Activated CD4-positive, alpha-beta T cell treated with anti-CD3 and anti-CD28 coated beads, Interleukin-2, amount 50 U/mL, for 4 hours (primary cell): ENCODE data around the gene PDPR.
"Not testable (repeated sequence)": the region's sequence is repeated elsewhere in the genome, so short reads cannot be mapped to it uniquely, and the experiment has no call there.

ENCODE experiments used
- DNase-seq, 2 experiments: peaks; one replicate each; pipeline ENCODE4 v3.0.0-alpha.2; 2020

PDPR gene

DNA sequence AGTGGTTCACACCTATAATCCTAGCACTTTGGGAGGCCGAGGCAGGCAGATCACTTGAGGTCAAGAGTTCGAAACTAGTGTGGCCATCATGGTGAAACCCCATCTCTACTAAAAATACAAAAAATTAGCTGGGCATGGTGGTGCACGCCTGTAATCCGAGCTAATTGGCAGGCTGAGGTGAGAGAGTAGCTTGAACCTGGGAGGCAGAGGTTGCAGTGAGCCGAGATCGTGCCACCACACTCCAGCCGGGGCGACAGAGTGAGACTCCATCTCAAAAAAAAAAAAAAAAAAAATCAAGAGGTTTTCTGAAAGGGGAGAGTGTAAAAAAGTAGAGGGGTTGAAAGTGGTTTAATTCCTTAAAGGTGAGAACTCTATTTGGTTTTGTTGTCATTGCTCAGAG is 21.7 kb downstream of the PDPR start:
- not testable (repeated sequence) for DNase-seq

DNA sequence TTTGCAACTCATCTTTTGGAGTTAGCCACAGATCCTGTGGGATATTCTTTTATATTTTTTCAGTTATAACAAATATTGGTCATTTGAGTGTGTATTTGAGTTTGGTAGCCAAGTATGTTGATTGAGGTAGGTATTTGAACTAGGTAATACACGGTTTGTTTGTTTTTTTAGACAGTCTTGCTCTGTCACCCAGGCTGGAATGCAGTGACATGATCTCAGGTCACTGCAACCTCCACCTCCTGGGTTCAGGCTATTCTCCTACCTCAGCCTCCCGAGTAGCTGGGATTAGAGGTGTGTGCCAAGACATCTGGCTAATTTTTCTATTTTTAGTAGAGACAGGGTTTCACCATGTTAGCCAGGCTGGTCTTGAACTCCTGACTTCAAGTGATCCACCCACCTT is 22.5 kb downstream of the PDPR start:
- not testable (repeated sequence) for DNase-seq

DNA sequence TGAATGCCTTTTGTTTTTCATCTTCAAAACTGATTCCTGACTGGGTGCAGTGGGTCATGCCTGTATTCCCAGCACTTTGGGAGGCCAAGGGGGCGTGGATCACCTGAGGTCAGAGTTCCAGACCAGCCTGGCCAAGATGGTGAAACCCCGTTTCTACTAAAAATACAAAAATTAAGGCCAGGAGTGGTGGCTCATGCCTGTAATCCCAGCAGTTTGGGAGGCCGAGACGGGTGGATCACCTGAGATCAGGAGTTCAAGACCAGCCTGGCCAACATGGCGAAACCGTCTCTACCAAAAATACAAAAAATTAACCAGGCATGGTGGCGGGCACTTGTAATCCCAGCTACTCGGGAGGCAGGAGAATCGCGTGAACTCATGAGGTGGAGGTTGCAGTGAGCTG is 28.6 kb downstream of the PDPR start:
- not testable (repeated sequence) for DNase-seq

DNA sequence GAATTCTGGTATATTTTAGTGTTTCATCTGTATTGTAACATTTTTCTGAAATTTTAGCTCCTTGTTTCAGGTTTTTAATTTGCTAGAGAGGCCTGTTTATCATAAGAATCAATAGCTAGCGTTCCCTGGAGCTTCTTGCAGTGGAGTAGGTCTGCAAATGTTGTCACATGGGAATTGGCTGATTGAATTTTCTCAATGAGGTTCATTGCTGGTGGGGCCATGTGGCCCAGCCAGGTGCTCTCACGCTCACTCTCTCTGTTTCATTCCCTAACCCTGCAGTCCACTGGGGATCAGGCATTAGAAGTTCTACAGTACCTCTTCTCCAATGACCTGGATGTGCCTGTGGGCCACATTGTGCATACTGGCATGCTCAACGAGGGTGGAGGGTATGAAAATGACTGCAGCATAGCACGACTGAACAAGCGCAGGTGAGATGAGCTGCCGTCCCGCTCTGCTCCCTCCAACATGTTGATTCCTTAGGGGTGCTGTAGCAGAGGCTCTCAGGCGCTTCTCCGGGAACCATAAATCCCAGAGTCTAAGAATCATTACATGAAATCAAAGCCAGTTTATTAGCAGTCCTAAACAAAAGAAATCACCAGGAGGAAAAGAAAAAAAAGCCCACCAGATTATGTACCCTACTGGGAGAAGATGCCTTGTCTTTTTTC is 29.2 kb downstream of the PDPR start:
- not testable (repeated sequence) for DNase-seq

DNA sequence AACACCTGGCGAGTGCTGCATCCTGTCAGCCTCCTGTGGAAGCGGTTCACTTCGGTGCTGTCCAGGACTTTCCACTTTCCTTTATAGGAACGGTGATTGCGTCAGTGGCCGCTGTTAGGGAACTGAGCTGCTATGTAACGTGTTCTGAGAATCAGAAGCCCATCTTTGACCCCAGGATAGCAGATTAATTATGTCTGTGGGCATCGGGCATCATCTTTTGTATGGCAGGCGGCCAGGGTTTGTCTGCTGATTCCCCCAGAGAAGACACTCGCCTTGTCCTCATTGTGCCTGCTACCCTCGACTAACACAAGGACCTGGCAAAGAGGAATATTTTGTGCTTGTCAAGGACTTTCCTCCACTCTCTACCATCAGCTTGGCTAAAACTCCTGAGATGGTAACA is 33.7 kb downstream of the PDPR start:
- DNase-seq: not testable (repeated sequence)

DNA sequence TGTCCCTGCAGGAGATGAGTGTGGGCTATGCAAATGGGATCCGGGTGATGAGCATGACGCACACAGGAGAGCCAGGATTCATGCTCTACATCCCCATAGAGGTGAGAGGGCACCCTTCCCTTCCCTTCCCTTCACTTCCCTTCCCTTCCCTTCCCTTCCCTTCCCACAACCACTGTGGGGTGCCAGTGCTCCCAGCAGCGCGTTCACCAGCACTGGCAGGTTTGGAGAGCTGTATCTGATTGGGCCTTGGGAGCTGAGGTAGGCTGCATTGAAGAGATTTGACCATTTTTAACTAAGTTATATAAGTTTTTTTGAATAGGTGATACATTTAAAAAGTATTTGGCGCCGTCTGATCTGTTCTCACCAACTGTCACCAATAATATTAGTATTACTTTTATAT is 34.3 kb downstream of the PDPR start:
- not testable (repeated sequence) for DNase-seq

DNA sequence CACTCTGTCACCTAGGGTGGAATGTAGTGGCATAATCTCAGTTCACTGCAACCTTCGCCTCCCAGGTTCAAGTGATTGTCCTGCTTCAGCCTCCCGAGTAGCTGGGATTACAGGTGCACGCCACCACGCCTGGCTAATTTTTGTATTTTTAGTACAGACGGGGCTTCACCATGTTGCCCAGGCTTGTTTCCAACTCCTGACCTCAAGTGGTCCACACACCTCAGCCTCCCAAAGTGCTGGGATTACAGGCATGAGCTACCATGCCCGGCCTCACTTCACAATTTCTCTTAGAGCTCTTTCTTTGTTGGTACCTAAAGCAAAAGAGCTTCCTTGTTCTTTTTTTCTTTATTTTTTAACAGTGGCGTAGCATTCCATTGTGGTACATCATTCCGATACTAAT is 35.2 kb downstream of the PDPR start:
- DNase-seq: not testable (repeated sequence)

DNA sequence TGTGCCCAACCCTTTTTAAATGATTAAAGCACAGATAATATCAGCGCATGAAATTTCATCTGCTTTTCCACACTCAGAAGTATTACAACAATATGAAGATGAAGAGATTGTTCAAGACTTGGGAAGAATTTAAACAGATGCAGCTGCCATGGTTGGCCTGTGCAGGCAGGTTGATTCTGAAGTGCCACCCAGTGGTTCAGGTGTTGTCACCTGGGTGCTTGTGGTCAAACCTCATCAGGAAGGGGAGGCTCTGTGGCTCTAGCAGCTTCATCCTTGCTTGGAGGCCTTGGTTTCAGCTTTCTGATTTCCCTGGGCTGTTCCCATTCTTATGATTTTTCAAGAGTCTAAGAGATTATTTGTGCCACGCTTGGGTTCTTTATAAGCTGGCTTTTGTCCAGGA is 37.3 kb downstream of the PDPR start:
- DNase-seq: no peak

DNA sequence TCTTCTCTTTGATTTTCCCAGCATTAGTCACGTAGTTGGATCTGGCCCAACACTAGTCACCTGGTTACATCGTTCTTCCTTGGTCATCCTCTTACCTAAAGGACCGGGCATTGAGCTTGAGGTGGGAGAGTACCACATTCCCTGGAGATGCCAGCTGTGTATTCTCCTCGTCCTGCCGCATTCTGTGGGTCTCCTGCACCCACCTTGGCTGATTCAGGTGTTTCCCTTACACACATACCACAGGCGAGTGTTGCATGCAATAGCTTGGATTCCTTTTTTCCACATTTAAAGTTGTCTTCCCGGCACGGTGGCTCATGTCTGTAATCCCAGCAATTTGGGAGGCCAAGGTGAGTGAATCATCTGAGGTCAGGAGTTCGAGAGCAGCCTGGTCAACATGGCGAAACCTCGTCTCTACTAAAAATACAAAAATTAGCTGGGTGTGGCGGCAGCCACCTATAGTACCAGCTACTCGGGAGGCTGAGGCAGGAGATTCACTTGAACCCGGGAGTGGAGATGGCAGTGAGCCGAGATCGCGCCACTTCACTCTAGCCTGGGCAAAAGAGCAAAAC is 37.9 kb downstream of the PDPR start:
- DNase-seq: no peak

DNA sequence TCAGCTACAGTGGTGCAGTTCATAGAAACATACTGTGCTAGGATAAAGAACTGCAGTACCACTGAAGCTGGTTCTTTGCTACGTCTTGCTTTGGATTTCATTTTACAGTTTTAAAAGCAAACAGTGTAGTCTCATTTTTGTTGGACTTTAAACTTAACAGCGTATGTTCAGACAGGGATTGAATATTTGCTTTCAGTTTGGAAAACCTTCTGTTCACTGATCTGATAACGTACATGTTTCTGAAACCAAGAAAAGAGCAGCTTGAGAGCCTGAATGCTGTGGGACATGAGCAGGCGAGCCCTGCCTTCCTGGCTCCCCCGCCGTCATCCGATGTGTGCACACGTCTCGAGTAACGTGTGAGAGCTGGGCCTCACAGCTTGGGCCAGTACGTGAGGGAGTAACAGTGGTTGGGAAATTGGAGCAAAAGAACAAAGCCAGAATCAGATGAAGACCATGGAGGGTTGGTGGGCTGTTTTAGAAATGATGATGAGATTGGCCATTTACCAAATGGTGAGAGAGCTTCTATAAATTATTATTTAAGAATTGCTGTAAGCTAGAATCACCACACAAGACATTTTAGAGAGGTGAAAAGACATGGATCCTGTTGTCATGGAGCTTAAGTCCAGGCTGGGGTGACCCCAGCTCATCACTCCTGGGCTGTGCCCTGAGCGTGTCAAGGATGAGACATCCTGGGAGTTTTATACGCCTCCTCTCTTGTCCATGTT is 38.6 kb downstream of the PDPR start:
- no peak for DNase-seq

DNA sequence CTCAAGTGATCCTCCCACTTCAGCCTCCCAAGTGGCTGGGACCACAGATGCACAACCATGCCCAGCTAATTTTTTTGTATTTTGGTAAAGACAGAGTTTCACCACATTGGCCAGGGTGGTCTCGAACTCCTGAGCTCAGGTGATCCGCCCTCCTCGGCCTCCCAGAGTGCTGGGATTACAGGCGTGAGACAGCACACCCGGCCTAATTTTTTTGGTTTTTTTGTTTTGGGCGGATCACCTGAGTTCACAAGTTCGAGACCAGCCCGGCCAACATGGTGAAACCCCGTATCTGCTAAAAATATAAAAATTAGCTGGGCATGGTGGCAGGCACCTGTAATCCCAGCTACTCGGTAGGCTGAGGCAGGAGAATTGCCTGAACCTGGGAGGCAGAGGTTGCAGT is 40.6 kb downstream of the PDPR start:
- DNase-seq: not testable (repeated sequence)

DNA sequence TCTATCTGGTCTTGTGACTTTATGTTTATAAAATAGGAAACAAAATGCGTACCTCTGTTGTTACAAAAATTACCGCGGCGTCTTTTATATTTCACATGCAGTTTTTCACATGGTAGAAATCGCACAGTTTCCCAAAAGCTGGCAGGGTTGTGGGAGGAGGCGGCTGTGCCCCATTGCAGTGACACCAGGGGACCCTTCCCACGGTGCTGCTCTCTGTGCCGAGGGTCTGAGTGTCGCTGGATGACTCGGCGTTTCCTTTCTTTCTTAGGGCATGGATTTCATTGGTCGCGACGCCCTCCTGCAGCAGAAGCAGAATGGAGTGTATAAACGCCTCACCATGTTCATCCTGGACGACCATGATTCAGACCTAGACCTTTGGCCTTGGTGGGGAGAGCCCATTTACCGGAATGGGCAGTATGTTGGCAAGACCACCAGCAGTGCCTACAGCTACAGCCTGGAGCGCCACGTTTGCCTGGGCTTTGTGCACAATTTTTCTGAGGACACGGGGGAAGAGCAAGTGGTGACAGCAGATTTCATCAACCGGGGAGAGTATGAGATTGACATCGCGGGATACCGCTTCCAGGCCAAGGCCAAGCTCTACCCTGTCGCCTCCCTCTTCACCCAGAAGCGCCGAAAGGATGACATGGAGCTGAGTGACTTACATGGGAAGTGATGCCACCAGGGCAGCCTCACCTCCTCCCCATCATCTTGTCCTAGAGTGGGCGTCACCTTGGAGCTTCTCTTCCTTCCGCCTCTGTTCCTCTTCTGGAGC is 42.3 kb downstream of the PDPR start:
- no peak for DNase-seq

DNA sequence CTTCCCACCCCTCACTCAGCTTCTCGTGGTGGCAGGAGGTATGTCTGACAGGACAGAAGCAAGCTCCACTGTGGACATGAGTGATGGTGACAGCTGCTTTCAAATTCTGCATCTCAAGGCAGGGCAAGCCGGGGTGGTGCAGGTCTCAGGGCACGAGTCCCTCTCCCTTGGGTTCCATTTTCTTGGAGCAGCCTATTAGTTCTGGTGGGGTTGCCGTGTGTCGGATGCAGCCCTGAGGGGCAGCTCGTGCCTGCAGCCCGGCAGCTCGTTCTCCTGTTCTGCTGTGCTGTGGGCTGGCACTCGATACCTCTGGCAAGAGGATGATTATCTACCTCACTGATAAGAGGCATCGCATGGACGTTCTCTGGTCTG is 43.0 kb downstream of the PDPR start:
- DNase-seq: no peak

DNA sequence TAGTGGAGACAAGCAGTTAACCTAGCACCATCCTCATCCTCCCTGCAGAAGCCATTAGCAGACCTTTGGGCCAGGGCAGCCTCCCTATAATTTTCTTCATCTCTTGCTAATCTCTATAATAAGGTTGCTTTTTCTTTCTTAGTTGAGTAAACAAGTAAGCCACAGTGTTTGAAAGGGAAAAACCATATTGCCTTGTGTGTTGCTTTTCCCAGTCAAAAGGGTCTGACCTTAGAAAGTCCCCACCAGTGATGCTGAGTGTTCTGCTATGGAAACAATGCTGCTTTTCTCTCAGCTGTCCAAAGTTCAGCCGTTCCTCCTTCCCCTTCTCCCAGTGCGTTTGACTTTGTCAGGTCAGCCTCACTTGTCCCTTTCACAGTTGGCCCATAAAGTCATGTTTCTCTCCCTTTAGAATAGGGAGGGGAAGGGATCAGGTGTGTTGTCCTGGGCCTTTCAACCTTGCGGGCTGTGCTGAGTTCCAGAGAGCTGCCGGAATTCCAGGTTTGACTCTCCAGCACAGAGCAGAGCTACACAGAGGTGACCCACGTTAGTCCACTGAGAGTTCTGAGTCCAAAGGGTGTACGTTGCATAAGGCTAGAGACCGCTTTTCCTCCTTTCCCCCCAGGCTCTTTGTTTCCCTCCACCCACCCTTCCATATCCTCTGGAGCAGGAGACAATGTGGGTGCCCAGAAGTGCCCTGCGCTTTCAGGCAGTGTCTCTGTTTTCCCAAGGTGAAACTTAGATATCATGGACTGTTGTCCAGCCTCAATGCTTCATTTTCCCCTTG is 43.5 kb downstream of the PDPR start:
- DNase-seq: no peak

DNA sequence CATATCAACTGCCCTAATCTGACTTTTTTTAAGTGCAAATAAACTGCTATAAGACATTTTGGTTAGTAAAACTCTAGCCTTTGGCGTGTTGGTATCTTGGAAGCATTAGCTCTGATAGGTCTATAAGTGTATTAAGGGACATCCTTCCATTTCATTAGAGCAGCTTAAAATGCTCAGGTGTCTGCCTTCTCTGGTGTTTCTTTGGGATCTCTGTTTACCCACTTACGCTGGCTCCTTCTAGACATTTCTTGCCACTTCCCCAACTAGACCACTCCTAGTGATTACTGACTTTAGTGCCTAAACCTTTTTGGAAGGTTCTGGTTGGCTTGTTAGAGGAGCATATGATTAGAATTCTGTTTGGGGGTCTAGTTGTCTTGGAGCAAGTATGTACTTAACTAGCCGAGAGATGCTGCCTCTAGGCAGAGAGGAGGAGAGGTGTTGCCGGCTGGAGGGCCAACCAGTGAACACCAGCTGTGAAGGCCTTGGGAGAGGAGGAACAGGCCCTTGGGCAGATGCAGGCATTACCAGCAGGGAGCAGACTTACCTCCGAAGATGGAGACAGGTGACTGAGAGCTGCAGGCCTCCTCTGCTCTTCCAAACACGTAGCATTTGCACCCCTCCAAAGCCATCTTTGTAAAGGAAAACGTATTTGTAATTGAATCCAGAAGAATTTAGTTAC is 44.3 kb downstream of the PDPR start:
- DNase-seq: no peak

DNA sequence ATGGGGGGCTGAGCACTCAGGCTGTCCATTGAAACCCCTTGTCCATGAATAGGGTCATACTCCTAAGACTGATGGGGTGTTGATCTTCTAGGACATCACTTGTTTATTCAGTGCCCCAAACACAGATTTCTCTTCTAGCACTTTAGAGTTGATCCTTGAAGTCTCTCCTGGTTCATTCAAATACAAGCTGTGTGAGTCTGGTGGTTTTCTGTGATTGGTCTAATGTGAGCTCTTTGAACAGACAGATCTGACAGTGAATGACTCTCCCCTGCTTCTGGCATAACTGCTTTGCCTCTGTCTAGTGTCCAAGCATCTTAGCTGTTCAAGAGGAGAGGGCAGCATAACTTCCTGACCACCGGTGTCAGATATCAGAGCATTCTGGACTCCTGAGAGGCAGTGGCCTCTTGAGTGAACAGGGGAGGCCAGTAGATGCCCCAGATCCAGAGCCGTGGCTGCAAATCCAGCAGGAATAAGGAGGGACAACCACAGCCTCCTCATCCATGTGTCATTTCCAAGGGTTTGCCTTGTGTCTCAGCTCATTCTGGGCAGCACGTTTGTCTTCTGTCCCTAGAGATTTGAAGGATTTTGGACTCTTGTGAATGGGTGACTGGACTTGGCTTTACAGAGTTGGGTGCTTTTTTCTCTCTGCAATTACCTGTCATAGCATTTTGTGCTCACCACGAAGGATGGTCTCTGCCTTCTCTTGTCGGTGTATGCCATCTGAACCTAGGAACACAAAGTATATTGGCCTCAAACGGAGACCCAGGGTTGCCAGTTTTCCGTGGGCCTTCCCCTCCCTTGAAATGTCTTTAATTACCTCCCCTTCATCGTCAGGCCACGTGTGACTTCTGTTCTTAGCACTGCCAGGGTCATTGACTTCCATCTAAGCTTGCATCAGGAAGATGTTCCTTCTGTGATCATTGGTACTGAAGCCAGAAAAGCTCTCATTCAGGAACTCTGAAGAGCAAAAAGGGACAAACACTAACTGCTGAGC is 45.5 kb downstream of the PDPR start:
- DNase-seq: no peak

DNA sequence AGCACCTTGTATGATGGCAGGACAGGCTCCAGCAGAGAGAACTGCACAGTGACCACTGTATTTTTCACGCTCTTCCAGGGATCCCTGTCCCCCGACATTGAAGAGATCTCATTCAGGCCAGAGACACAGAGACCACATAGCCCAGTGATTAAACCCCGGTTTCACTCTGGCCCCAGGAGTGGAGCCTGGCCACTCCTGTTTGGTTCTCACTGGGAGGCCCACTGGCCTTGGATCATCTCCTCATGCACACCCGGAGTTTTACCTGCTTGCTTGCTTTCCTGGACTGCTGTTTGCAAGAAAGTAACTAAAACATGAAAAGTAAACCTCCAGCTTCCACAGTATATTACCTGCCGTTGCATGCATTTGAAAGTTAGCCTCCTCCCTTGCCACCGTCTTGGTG is 46.3 kb downstream of the PDPR start:
- no peak for DNase-seq

DNA sequence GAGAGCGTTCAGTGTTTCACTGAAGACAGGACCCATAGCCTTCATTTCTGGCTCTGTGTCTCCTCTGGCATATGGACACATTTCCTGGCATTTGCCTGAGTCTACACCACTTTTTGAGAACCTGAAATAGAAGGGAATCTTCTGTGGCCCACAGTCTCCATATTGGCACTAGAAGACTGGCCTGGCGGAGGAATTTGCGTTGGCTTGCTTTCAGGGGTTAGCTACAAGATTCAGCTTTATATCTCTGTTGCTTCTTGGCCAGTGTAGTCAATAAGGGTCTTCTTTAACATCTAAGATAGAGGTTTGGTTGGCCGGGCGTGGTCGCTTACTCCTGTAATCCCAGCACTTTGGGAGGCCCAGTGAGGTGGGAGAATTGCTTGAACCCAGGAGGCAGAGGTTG is 46.7 kb downstream of the PDPR start:
- DNase-seq: no peak

DNA sequence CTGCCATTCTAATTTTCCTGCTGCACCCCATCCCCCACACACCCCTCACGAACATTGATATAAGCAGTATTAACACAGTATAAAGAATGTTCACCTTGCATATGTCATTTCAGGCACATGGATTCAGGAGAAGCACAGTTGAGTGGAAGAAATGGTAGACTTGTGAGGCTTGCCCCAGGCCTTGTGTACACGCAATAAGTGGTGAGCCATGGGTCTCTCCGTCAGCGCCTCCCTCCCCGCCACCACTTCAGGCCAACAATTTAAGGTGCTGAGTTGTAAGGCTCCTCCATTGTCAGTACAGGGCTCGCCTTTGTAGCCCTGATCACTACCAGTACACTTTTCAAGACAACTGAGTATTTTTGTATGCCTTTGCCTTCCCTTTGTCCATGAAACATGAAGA is 47.2 kb downstream of the PDPR start:
- DNase-seq: no peak

DNA sequence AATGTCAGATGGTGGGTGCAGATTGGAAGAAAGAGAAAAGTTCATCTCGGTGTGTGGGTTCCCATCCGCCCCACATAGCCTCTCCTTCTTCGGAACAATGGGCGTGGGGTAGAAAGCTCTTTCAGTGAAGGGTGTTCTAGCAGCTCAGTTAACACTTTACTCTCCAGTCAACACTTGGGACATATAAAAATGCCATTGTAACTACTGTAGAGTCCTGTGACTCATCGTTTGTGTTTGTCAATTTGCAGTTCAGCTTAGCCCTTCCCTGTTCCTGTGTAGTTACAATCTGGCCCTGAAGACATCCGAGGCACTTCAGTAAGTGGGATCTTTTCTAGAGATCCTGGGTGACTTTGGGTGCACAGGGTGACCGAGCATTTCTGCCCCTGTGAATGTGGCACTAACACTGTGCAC is 47.9 kb downstream of the PDPR start:
- no peak for DNase-seq

DNA sequence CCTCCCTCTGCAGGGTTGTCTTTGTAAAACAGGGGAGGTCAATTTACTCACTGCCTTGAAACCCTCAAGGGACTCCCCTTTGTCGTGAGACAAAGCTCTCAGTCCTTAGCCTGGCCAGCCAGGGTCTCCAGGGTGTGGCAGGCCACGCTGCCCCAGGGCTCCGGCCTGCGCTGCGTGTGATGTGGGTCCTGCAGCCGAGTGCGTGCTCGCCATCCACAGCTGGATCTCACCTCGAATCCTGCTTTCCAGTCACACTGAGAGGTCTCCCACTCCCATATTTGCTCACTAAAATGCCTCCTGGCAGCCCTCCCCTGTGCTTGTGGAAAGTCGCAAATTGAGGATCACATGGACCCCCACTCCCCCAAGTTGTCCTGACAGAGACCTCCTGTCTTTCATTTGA is 49.5 kb downstream of the PDPR start:
- no peak for DNase-seq
